Calu3 (cell line): ENCODE measurements around the gene RAP2A. TPM values are rescaled to one million over a fixed set of nuclear protein-coding genes. Genes with fewer than 3 reads are reported as not detected.

ENCODE experiments used
- BruUV-seq: library from RNA; stranded (reverse); fragments of 400-500 nt; replicated peaks from 2 replicates; lab custom pipeline; 2021; lab: Mats Ljungman, UMichigan
- CTCF ChIA-PET: fragments of 300-600 bp; sonication (Branson Sonifier 250); formaldehyde crosslinking; loops from one replicate; lab custom pipeline; 2022; ENCODE audit warnings: antibody characterized with exemption; lab: Charles Lee
- DNase-seq: peaks from one replicate; pipeline ENCODE4 v3.0.0; 2022
- H3K27ac Mint-ChIP-seq: one replicate; pipeline ENCODE4 v1.8.0; 2022; ENCODE audit warnings: mixed read lengths; ENCODE audit not compliant: unreplicated experiment
- H3K27me3 Mint-ChIP-seq: one replicate; pipeline ENCODE4 v1.8.0; 2022; ENCODE audit warnings: mixed read lengths; ENCODE audit not compliant: unreplicated experiment
- H3K36me3 Mint-ChIP-seq: one replicate; pipeline ENCODE4 v1.8.0; 2022; ENCODE audit warnings: mild to moderate bottlenecking, moderate library complexity, mixed read lengths; ENCODE audit not compliant: insufficient read depth, unreplicated experiment
- H3K4me1 Mint-ChIP-seq: one replicate; pipeline ENCODE4 v1.8.0; 2022; ENCODE audit warnings: mild to moderate bottlenecking, low read depth, mixed read lengths; ENCODE audit not compliant: unreplicated experiment
- H3K4me3 Mint-ChIP-seq: one replicate; pipeline ENCODE4 v1.8.0; 2022; ENCODE audit warnings: mild to moderate bottlenecking, low read depth, moderate library complexity, mixed read lengths; ENCODE audit not compliant: unreplicated experiment
- H3K9me3 Mint-ChIP-seq: one replicate; pipeline ENCODE4 v1.8.0; 2022; ENCODE audit warnings: low read depth, mixed read lengths; ENCODE audit not compliant: unreplicated experiment
- intact Hi-C: fragments of 100-400 bp; cut with micrococcal nuclease; formaldehyde crosslinking; loops from one replicate; pipeline ENCODE4 v1.10.0; 2022; ENCODE audit not compliant: unreplicated experiment
- total RNA-seq: library from RNA; stranded (reverse); gene quantifications from 2 replicates; pipeline ENCODE4 v1.2.3, GENCODE V29; 2022
- TF ChIP-seq, protein P1 (sequence below): fragments of 200-600 bp; IDR thresholded peaks from one replicate; pipeline ENCODE4 v1.8.0; 2022; ENCODE audit warnings: antibody characterized with exemption; ENCODE audit not compliant: unreplicated experiment

Gene RAP2A
- total RNA-seq, 1 experiment from 2014 or later = 7.7 TPM

DNA sequence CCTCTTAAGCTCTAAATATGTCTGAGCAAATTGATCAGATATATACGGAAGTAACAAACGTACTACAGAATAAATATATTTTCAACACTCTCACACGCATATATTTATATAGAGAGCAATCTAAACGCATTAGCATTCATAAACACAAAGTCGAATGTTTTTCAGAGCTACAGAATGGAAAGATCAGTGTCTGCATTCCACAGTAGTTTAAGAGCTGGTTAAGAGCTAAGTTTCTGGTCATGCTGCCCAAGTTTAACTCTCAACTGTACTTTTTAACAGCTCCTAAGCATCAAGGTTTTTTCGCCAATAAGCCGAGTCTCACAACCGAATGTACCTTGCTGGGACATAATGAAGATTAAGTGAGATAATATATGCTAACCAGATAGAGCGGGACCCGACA is 36.7 kb upstream of the RAP2A start:
- Mint-ChIP-seq H3K27me3 (no peaks in the 10 kb centered on the region), H3K36me3 (no peaks in the 10 kb centered on the region), H3K4me3 (no peak overlapping the region), H3K9me3 (no peaks in the 10 kb centered on the region), H3K27ac (no peak overlapping the region), H3K4me1 (no peaks in the 10 kb centered on the region)
- intact Hi-C loops = no loop called here
- no TSS peak for BruUV-seq
- TF ChIP-seq, protein P1, sequence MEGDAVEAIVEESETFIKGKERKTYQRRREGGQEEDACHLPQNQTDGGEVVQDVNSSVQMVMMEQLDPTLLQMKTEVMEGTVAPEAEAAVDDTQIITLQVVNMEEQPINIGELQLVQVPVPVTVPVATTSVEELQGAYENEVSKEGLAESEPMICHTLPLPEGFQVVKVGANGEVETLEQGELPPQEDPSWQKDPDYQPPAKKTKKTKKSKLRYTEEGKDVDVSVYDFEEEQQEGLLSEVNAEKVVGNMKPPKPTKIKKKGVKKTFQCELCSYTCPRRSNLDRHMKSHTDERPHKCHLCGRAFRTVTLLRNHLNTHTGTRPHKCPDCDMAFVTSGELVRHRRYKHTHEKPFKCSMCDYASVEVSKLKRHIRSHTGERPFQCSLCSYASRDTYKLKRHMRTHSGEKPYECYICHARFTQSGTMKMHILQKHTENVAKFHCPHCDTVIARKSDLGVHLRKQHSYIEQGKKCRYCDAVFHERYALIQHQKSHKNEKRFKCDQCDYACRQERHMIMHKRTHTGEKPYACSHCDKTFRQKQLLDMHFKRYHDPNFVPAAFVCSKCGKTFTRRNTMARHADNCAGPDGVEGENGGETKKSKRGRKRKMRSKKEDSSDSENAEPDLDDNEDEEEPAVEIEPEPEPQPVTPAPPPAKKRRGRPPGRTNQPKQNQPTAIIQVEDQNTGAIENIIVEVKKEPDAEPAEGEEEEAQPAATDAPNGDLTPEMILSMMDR = no peak
- DNase-seq = no peak
- CTCF ChIA-PET = no interaction called here

DNA sequence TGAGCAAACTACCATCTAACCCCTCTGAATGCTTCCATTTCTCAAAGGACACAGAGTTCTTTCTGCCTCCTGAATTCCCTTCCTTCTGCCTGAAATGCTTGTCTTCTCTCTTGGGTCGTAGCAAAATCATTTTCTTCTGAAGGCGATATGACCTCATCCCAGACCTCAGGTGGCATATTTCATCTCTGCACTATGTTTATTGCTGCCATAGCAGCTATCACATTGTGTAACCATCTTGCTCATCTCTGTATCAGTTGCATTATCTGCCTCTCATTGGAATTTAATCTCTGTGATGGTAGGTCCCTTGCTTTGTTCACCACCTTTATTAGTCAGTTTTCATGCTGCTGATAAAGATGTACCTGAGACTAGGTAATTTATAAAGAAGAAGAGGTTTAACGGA is 32.5 kb upstream of the RAP2A start:
- Mint-ChIP-seq H3K4me3 (no peak overlapping the region), H3K27ac (no peak overlapping the region), H3K36me3 (no peaks in the 10 kb centered on the region), H3K4me1 (no peaks in the 10 kb centered on the region), H3K27me3 (no peaks in the 10 kb centered on the region), H3K9me3 (no peaks in the 10 kb centered on the region)
- BruUV-seq = no TSS peak
- TF ChIP-seq, protein P1 = no peak
- no peak for DNase-seq
- intact Hi-C loops = no loop called here
- CTCF ChIA-PET = no interaction called here

- H3K9me3 Mint-ChIP-seq = no peaks in the 10 kb centered on the region
- no peaks in the 10 kb centered on the region for H3K4me1 Mint-ChIP-seq
- H3K27me3 Mint-ChIP-seq = no peaks in the 10 kb centered on the region
- no peaks in the 10 kb centered on the region for H3K36me3 Mint-ChIP-seq
- H3K27ac Mint-ChIP-seq = no peak overlapping the region
- TF ChIP-seq, protein P1 = no peak
- DNase-seq = no peak
- CTCF ChIA-PET = no interaction called here
- intact Hi-C loops = no loop called here
- no TSS peak for BruUV-seq
- no peak overlapping the region for H3K4me3 Mint-ChIP-seq
Observed at GRCh38 chr13:97403893-97404750, 29.8 kb upstream of the RAP2A start.

DNA sequence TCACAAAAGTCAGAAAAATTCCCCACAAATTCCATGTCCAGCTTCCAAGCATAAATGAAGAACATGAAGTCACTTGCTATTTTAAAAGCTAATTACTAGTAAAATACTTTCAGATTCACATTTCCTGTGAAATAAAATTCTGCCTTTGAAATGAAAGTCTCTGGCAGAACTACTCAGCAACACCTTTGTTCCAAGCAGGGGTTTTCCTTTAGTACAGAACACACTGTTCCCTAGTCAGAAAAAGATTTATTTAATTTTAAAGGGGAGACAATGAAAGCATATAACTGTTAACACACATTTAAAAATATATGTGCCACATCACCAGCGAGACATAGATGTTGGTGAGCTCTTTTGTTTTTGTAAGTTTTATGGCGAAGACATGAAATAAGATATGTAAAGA is 26.4 kb upstream of the RAP2A start:
- BruUV-seq = no TSS peak
- DNase-seq = no peak

More for the DNA sequence above, 26.4 kb upstream of the RAP2A start:
- TF ChIP-seq, protein P1 = no peak
- Mint-ChIP-seq H3K36me3 (no peaks in the 10 kb centered on the region), H3K27me3 (no peaks in the 10 kb centered on the region), H3K27ac (no peak overlapping the region), H3K9me3 (no peaks in the 10 kb centered on the region), H3K4me1 (no peaks in the 10 kb centered on the region), H3K4me3 (no peak overlapping the region)
- intact Hi-C loops = no loop called here
- CTCF ChIA-PET = no interaction called here
